ENCODE measurements around the gene SH3PXD2A.

DNA sequence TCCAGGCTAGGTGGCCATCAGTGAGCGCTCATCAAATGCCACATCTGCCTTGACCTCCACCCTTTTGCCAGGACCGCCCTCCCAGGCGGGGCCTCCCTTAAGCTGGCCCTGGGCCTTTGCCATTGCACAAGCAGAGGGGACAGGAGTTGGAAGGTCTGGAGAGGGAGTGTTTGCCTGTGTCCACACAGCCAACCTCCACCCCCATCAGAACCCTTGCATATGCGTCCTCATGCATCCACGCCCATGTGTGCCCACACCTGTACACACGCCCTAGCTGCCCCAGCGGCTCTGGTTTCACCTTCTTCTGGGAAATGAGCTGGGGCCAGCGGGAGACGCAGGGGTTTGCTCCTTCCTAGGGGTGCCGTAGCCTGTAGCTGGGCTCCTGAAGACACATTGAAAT, 297.9 kb downstream of the SH3PXD2A start:
- TF ChIP-seq, protein P1, sequence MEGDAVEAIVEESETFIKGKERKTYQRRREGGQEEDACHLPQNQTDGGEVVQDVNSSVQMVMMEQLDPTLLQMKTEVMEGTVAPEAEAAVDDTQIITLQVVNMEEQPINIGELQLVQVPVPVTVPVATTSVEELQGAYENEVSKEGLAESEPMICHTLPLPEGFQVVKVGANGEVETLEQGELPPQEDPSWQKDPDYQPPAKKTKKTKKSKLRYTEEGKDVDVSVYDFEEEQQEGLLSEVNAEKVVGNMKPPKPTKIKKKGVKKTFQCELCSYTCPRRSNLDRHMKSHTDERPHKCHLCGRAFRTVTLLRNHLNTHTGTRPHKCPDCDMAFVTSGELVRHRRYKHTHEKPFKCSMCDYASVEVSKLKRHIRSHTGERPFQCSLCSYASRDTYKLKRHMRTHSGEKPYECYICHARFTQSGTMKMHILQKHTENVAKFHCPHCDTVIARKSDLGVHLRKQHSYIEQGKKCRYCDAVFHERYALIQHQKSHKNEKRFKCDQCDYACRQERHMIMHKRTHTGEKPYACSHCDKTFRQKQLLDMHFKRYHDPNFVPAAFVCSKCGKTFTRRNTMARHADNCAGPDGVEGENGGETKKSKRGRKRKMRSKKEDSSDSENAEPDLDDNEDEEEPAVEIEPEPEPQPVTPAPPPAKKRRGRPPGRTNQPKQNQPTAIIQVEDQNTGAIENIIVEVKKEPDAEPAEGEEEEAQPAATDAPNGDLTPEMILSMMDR (IDR thresholded peaks at IDR 0.05): no peak
- TF ChIP-seq POLR2A (IDR thresholded peaks at IDR 0.05): no peak

Data from Peyer's patch (tissue), 4 donors.